NCI-H2227 (cell line): Measurements from ENCODE around the gene TXNIP.

ENCODE experiments used
- DNase-seq: peaks from one replicate; lab custom pipeline; 2025; ENCODE audit not compliant: unreplicated experiment; lab: John Stamatoyannopoulos, UW

Gene TXNIP

DNA sequence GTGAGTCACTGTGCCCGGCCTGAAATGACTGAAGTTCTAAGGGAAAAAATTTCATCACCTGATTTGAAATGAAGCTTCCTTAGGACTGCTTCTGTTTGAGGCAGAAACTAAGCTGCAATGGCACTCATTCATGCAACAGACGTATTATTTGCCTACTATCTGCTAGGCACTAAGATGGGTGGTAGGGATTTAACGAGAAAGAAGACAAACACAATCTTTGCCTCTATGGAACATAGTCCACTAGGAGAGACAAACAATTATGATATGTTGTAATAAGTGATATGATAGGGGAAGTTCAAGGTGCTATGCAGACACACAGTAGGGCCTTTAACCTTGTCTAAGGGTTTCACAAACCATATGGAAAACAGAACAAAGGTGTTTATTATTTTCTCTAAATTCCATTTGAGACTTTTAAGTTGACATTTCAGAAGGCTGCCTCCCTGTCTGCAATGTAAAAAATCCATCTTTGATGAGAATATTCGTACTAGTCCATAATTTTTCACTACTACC is 49.8 kb downstream of the TXNIP start:
- DNase-seq: no peak

DNA sequence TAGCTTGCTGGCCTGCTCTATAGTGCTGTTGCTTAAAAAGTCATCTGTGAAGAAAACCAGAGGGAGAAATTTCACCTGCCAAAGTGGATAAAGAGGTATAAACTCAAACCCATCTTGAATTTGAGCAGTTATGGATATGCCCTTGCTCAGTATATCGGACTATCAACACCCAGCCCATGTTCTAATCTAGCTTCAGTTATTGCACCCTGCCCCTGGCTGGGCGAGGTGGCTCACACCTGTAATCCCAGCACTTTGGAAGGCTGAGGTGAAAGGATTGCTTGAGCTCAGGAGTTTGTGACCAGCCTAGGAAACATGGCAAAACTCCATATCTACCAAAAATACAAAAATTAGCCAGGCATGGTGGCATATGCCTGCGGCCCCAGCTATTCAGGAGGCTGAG is 51.8 kb downstream of the TXNIP start:
- no peak for DNase-seq

DNA sequence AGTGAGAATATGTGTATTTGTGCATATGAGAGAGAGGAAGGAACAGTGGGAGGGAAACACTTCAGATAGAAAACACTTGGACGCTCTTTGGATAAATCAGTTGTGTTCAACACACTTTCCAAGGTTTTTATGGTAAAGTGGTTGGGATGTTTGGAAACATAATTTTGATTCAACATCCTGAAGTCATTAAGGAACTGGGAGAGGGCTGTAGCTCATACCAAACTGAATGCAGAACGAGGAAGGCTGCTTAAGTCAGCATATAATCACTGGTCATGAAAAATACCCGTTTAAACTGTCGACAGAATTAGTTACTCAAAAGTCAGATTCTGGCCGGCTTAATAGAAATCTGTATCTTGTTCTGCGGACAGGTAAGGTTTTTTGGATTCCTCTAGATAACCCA is 53.5 kb downstream of the TXNIP start:
- no peak for DNase-seq
